Activated CD4-positive, alpha-beta memory T cell treated with anti-CD3 and anti-CD28 coated beads, Interleukin-2, amount 10 ng/mL, durations not matched to agents 7 days and 5 days (primary cell): Measurements from ENCODE around the gene EEFSEC. TPM values are rescaled to one million over a fixed set of nuclear protein-coding genes. Genes with fewer than 3 reads are reported as not detected.

Source experiments
- CTCF ChIA-PET: fragments of 350-600 bp; sonication (Branson Sonifier 250); formaldehyde crosslinking; loops from one replicate; lab custom pipeline; 2021; ENCODE audit warnings: antibody characterized with exemption, inconsistent platforms; lab: Charles Lee
- POLR2A ChIA-PET: fragments of 350-600 bp; sonication (Branson Sonifier 250); formaldehyde crosslinking; loops from one replicate; lab custom pipeline; 2021; ENCODE audit warnings: antibody characterized with exemption; lab: Charles Lee
- DNase-seq: peaks from one replicate; pipeline ENCODE4 v3.0.0-alpha.2; 2020
- H3K27ac Mint-ChIP-seq: one replicate; pipeline ENCODE4 v1.8.0; 2021; ENCODE audit warnings: mild to moderate bottlenecking, mixed read lengths
- H3K27me3 Mint-ChIP-seq: one replicate; pipeline ENCODE4 v1.8.0; 2021; ENCODE audit warnings: mixed read lengths
- H3K36me3 Mint-ChIP-seq: one replicate; pipeline ENCODE4 v1.8.0; 2021; ENCODE audit warnings: low read depth, mixed read lengths
- H3K4me1 Mint-ChIP-seq: one replicate; pipeline ENCODE4 v1.8.0; 2021; ENCODE audit warnings: mixed read lengths
- H3K4me3 Mint-ChIP-seq: one replicate; pipeline ENCODE4 v1.8.0; 2021; ENCODE audit warnings: mild to moderate bottlenecking, mixed read lengths
- H3K9me3 Mint-ChIP-seq: one replicate; pipeline ENCODE4 v1.8.0; 2021; ENCODE audit warnings: mixed read lengths
- total RNA-seq, 2 experiments: library from RNA; stranded (reverse); gene quantifications; one replicate each; pipeline ENCODE4 v1.2.3, GENCODE V29; 2021

EEFSEC gene
- total RNA-seq, 2 experiments from 2014 or later, result 14.5 to 15.0 TPM

- no peak for DNase-seq
- ChIA-PET POLR2A (no interaction called here), CTCF (interaction anchor here (1.5 kb wide), 1 partner anchor 15 kb away, joined by 6 read pairs; no protein-coding TSS in a partner anchor)
- H3K36me3 Mint-ChIP-seq, result no peaks in the 10 kb centered on the region
- H3K27me3 Mint-ChIP-seq, result no peaks in the 10 kb centered on the region
- H3K27ac Mint-ChIP-seq, result no peak overlapping the region
- H3K4me1 Mint-ChIP-seq, result no peaks in the 10 kb centered on the region
- H3K9me3 Mint-ChIP-seq, result no peaks in the 10 kb centered on the region
- no peak overlapping the region for H3K4me3 Mint-ChIP-seq
Measured at GRCh38 chr3:128410669-128411573, 257.6 kb downstream of the EEFSEC start.

- no peaks in the 10 kb centered on the region for H3K4me1 Mint-ChIP-seq
- DNase-seq, result no peak
- no peaks in the 10 kb centered on the region for H3K9me3 Mint-ChIP-seq
- CTCF ChIA-PET, result no interaction called here
- H3K36me3 Mint-ChIP-seq, result no peaks in the 10 kb centered on the region
- H3K27me3 Mint-ChIP-seq, result no peaks in the 10 kb centered on the region
- no peak overlapping the region for H3K27ac Mint-ChIP-seq
- POLR2A ChIA-PET, result no interaction called here
- H3K4me3 Mint-ChIP-seq, result no peak overlapping the region
Measured at GRCh38 chr3:128411574-128412064, 258.3 kb downstream of the EEFSEC start.

- POLR2A ChIA-PET, result no interaction called here
- no peak overlapping the region for H3K27ac Mint-ChIP-seq
- CTCF ChIA-PET, result no interaction called here
- no peaks in the 10 kb centered on the region for H3K4me1 Mint-ChIP-seq
- H3K36me3 Mint-ChIP-seq, result no peaks in the 10 kb centered on the region
- no peak for DNase-seq
- H3K27me3 Mint-ChIP-seq, result no peaks in the 10 kb centered on the region
- H3K9me3 Mint-ChIP-seq, result no peaks in the 10 kb centered on the region
- no peak overlapping the region for H3K4me3 Mint-ChIP-seq
Measured at GRCh38 chr3:128412180-128413002, 259.1 kb downstream of the EEFSEC start.

GRCh38 chr3:128413003-128413370 is 259.7 kb downstream of the EEFSEC start:
- POLR2A ChIA-PET, result no interaction called here
- Mint-ChIP-seq H3K36me3 (no peaks in the 10 kb centered on the region), H3K27me3 (no peaks in the 10 kb centered on the region), H3K4me1 (no peaks in the 10 kb centered on the region), H3K9me3 (no peaks in the 10 kb centered on the region), H3K4me3 (no peak overlapping the region), H3K27ac (no peak overlapping the region)
- DNase-seq, result no peak
- CTCF ChIA-PET, result no interaction called here

- H3K4me1 Mint-ChIP-seq, result no peaks in the 10 kb centered on the region
- no peaks in the 10 kb centered on the region for H3K27me3 Mint-ChIP-seq
- H3K27ac Mint-ChIP-seq, result no peak overlapping the region
- H3K36me3 Mint-ChIP-seq, result no peaks in the 10 kb centered on the region
- no peak for DNase-seq
- no peak overlapping the region for H3K4me3 Mint-ChIP-seq
- H3K9me3 Mint-ChIP-seq, result no peaks in the 10 kb centered on the region
- ChIA-PET POLR2A (no interaction called here), CTCF (no interaction called here)
Measured at GRCh38 chr3:128413413-128414205, 260.3 kb downstream of the EEFSEC start.

- H3K4me1 Mint-ChIP-seq, result no peaks in the 10 kb centered on the region
- ChIA-PET CTCF (no interaction called here), POLR2A (no interaction called here)
- H3K36me3 Mint-ChIP-seq, result no peaks in the 10 kb centered on the region
- H3K27ac Mint-ChIP-seq, result no peak overlapping the region
- no peaks in the 10 kb centered on the region for H3K27me3 Mint-ChIP-seq
- H3K9me3 Mint-ChIP-seq, result no peaks in the 10 kb centered on the region
- H3K4me3 Mint-ChIP-seq, result no peak overlapping the region
- no peak for DNase-seq
Measured at GRCh38 chr3:128415200-128415772, 262.0 kb downstream of the EEFSEC start.

- Mint-ChIP-seq H3K27me3 (no peaks in the 10 kb centered on the region), H3K4me3 (no peak overlapping the region), H3K27ac (no peak overlapping the region), H3K4me1 (no peaks in the 10 kb centered on the region), H3K36me3 (no peaks in the 10 kb centered on the region), H3K9me3 (no peaks in the 10 kb centered on the region)
- no peak for DNase-seq
- POLR2A ChIA-PET, result no interaction called here
- CTCF ChIA-PET, result no interaction called here
Measured at GRCh38 chr3:128415773-128416577, 262.7 kb downstream of the EEFSEC start.

GRCh38 chr3:128416578-128417211 is 263.4 kb downstream of the EEFSEC start:
- H3K4me1 Mint-ChIP-seq, result no peaks in the 10 kb centered on the region
- no peak overlapping the region for H3K27ac Mint-ChIP-seq
- no peak for DNase-seq
- no peaks in the 10 kb centered on the region for H3K9me3 Mint-ChIP-seq
- CTCF ChIA-PET, result no interaction called here
- no peaks in the 10 kb centered on the region for H3K27me3 Mint-ChIP-seq
- POLR2A ChIA-PET, result no interaction called here
- no peaks in the 10 kb centered on the region for H3K36me3 Mint-ChIP-seq
- H3K4me3 Mint-ChIP-seq, result no peak overlapping the region

- no peaks in the 10 kb centered on the region for H3K27me3 Mint-ChIP-seq
- H3K36me3 Mint-ChIP-seq, result no peaks in the 10 kb centered on the region
- H3K9me3 Mint-ChIP-seq, result no peaks in the 10 kb centered on the region
- H3K4me3 Mint-ChIP-seq, result no peak overlapping the region
- H3K4me1 Mint-ChIP-seq, result no peaks in the 10 kb centered on the region
- ChIA-PET CTCF (no interaction called here), POLR2A (no interaction called here)
- no peak overlapping the region for H3K27ac Mint-ChIP-seq
- no peak for DNase-seq
Measured at GRCh38 chr3:128418900-128419299, 265.6 kb downstream of the EEFSEC start.

- H3K27ac Mint-ChIP-seq, result no peak overlapping the region
- H3K36me3 Mint-ChIP-seq, result no peaks in the 10 kb centered on the region
- H3K4me3 Mint-ChIP-seq, result no peak overlapping the region
- no peak for DNase-seq
- CTCF ChIA-PET, result no interaction called here
- H3K4me1 Mint-ChIP-seq, result no peaks in the 10 kb centered on the region
- no peaks in the 10 kb centered on the region for H3K9me3 Mint-ChIP-seq
- POLR2A ChIA-PET, result no interaction called here
- H3K27me3 Mint-ChIP-seq, result no peaks in the 10 kb centered on the region
Measured at GRCh38 chr3:128419311-128419710, 266.0 kb downstream of the EEFSEC start.

- DNase-seq, result no peak
- ChIA-PET CTCF (no interaction called here), POLR2A (no interaction called here)
- no peak overlapping the region for H3K27ac Mint-ChIP-seq
- no peaks in the 10 kb centered on the region for H3K9me3 Mint-ChIP-seq
- H3K36me3 Mint-ChIP-seq, result no peaks in the 10 kb centered on the region
- no peaks in the 10 kb centered on the region for H3K27me3 Mint-ChIP-seq
- no peaks in the 10 kb centered on the region for H3K4me1 Mint-ChIP-seq
- H3K4me3 Mint-ChIP-seq, result no peak overlapping the region
Measured at GRCh38 chr3:128420289-128420688, 267.0 kb downstream of the EEFSEC start.
